Left colon (tissue), 2 donors: ENCODE results near the gene OSBP. TPM values are rescaled to one million over a fixed set of nuclear protein-coding genes. Genes with fewer than 3 reads are reported as not detected.

ENCODE experiments used
- ATAC-seq: fragments of 200-7000 bp; cut with Tn5 transposase; one replicate; pipeline ENCODE4 v1.9.1; 2020; ENCODE audit warnings: mild to moderate bottlenecking, moderate library complexity
- DNase-seq, 2 donors: peaks; one replicate each; pipeline ENCODE4 v3.0.0-alpha.2; 2020
- intact Hi-C, 2 donors: fragments of 100-400 bp; cut with DNase I in 1 of 2; cut with micrococcal nuclease in 1 of 2; formaldehyde crosslinking; loops; one replicate each; pipeline versions ENCODE4 v1.11.2 to v1.14.0; 2022; cut with DNase I, micrococcal nuclease
- total RNA-seq, 2 donors: library from RNA; stranded (reverse); fragmentation: NEBNext Ultra II Directional; extraction: Animal tissue kit (Norgen Biotek cat#: 25700); gene quantifications; one replicate each; pipeline ENCODE4 v1.2.1, GENCODE V29; 2021
- donor health status: DM: no; HTN: no; CAD: no.
- donor health status: DM: yes; HTN: yes; CAD: no.

Gene OSBP
- total RNA-seq, 2 donors from 2014 or later, result 51.3 to 62.1 TPM

DNA sequence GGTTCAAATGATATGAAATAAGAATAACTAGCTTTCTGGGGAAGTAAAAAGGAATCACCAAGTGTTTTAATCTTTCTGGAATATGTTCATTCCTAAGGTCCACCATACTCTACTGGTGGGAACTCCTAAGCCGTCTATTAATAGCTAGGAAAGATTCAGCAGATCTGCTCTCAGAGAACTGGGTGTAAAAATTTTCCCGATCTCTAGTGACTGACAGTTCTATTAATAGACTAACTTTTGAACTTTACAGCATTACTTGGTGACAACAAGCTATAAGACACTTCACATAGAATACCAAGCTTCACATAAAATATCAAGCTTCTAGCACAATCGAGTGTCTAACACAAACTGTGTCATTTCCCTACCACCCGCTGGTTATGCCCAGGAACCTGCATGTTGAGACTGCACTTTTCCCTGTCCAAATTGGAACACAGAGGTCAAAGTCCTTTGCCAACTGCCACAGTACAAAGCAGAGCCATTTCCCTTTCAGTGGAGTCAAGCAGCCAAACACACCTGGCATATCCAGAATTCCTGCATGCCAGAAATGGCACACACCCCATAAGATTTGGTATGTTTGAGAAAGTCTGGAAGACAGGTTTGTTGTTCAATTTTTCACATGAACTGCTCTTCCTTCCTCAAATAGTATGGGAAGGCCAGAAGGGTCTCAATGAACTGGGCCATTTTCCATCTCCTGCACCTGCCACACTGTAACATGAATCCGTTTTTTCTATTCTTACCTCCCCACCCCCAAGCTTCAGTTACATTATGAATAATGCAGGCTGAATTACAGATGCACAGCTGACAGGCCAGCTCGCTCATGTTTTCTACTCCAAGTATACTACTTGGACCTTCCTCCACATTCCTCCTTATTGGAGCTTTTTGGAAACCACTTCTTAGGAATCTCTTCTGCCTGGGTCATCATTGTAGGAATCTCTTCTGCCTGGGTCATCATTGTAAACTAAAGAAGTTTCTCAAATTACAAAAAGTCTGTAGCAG is 3.7 kb downstream of the OSBP start:
- DNase-seq, result peak; percentile 41 to 73
- peak; percentile 43 for ATAC-seq
- intact Hi-C loops, result loop anchor here in 1 of 2 donors (5.0 kb wide), 2 partner anchors 55 to 75 kb away; partner anchors contain the start of gene PATL1

DNA sequence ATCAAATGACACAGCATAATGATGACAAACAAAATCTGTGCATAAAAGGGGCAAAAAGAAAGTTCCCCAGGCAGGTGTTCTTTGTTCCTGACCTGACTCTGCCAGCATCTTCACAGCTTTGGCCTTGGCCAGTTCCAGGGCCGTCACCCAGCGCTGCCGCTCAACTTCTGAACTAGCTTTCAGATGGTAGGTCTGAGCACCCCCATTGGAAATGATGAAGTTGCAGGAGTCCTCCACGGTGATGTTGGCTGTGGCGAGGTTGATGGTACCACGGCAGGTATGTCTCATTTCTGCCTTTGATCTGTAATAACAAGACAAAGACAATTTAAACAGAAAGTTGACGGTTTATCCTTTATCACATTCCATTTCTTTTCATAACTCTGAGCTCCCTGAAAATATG is 5.3 kb downstream of the OSBP start:
- ATAC-seq (no peak), DNase-seq (no peak)
- intact Hi-C loops, result loop anchor here in 1 of 2 donors (5.0 kb wide), 2 partner anchors 57 to 73 kb away; partner anchors contain the start of gene PATL1

GRCh38 chr11:59607703-59608454 is 7.7 kb downstream of the OSBP start:
- intact Hi-C loops, result no loop called here
- DNase-seq (no peak), ATAC-seq (no peak)

GRCh38 chr11:59602432-59602831 is 13.1 kb downstream of the OSBP start:
- intact Hi-C loops, result no loop called here
- ATAC-seq, result no peak
- DNase-seq, result no peak

GRCh38 chr11:59601788-59602187 is 13.8 kb downstream of the OSBP start:
- DNase-seq, result no peak
- ATAC-seq, result no peak
- intact Hi-C loops, result no loop called here

DNA sequence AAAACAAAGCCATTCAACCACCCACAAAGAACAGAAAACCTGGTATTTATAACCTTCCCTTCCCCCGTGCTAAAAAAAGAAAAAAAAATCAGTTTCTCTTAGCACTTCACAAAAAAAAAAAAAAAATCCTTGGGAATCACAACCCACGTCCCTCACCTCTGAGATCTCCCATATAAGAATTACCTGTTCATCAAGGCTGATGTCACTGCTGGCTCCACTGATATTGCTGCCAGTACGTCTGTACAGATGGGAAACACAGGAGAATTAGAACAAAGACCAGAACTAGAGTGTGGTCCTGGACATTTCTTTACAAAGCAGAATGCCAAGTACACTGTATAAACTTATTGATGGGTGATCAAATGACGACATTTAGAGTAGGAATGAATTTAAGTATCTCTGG is 14.9 kb downstream of the OSBP start:
- intact Hi-C loops, result no loop called here
- DNase-seq, result no peak
- ATAC-seq, result no peak

- intact Hi-C loops, result no loop called here
- ATAC-seq (no peak), DNase-seq (no peak)
These were observed 15.3 kb downstream of the OSBP start for GRCh38 chr11:59600234-59600633.

DNA sequence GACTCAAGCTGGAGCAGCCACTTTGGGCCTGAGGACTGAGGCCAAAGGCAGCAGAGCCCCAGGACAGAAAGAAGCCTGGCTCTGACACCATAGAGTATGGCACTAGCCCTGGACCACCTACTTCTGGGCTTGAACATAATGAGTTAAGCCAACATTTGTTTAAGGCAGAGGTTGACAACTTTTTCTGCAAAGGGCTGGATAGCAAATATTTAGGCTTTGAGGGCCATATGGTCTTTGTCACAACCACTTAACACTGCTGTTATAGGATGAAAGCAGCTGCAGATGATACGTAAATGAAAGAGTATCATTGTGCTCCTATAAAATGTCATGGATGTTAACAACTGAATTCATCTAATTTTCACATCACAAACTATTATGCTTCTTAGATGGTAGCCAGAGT is 16.6 kb downstream of the OSBP start:
- ATAC-seq, result no peak
- no peak for DNase-seq
- intact Hi-C loops, result loop anchor here in 1 of 2 donors (10.0 kb wide), 1 partner anchor 46 kb away; no protein-coding TSS in a partner anchor

GRCh38 chr11:59584294-59584693 is 31.3 kb downstream of the OSBP start:
- intact Hi-C loops, result no loop called here
- no peak for ATAC-seq
- no peak for DNase-seq

DNA sequence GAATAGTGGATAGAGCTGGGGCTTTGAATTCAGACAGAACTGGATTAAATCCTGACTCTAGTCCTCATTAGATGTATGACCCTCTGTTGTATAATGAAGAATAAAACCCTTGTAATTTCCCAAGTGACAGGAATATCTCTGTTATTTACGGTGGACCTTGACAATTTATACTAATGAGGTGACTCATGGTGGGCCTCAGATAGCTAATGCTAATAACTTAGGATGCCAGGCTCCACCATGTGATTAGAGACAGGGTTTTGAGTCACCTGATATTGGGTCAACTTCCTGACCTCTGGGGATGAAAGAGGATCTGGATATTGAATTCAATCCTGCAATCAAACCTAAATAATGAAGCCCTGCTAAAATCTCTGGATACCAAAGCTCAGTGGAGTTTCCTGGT is 33.6 kb downstream of the OSBP start:
- DNase-seq (no peak), ATAC-seq (no peak)
- intact Hi-C loops, result no loop called here

GRCh38 chr11:59578369-59578768 is 37.2 kb downstream of the OSBP start:
- DNase-seq, result no peak
- intact Hi-C loops, result no loop called here
- ATAC-seq, result no peak

DNA sequence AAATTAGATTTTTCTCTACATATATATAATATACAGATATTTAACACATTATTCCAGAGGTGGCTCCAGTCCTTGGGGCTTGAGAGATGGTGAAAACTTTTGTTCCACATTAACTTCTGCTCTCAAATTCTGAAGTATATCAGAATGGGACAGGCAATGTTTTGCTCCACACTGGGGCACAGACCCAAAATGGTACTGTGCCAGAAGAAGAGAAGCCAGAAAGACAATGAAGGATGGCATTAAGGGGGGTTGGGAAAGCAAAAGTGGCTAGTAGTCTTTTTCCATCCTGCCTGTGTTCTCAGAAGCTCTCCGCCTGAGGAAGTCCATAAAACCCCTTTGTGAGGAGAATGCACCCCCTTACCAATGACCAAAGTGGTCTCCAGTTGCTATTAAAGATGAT is 40.1 kb downstream of the OSBP start:
- intact Hi-C loops, result no loop called here
- no peak for ATAC-seq

DNA sequence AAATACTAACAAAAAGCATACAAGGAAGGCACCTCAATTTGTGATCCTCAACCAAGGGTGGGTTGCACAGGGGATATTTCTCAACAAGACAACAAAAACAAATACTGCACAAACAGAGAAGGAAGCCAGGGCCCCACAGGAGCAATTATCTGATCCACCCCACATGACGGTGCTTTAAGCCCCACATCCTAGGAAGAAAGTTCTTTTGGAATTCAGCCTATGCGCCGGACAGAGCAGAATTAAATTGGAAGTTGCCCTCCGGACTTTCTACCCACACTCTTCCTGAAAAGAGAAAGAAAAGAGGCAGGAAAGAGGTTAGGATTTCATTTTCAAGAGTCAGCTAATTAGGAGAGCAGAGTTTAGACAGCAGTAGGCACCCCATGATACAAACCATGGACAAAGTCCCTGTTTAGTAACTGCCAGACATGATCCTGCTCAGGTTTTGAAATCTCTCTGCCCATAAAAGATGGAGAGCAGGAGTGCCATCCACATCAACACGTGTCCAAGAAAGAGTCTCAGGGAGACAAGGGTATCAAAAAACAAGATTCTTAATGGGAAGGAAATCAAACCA is 40.6 kb downstream of the OSBP start:
- ATAC-seq (no peak), DNase-seq (no peak)
- intact Hi-C loops, result no loop called here

More for the DNA sequence above, 40.1 kb downstream of the OSBP start:
- DNase-seq, result no peak

DNA sequence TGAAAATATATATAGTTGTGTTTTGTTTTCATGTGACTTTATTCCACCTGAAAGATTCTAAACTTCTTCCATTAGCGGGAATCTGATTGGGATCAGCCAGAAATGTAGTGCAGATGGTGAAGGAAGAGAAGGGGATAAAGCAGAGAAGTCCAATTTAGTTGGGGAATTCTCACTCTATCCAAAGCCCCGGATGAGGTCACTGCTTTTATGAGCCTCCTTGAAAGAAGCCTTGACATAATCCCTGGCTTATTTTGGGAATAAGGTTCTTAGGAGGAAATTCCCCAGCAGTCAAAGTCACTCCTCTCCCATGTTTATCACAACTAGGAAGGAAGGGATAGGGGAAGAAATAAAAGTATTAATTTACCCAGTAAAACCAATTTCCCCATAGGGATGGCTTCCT is 41.1 kb downstream of the OSBP start:
- ATAC-seq (no peak), DNase-seq (no peak)
- intact Hi-C loops, result no loop called here

- ATAC-seq (no peak), DNase-seq (no peak)
- intact Hi-C loops, result no loop called here
These were observed 42.4 kb downstream of the OSBP start for GRCh38 chr11:59573216-59573615.

- ATAC-seq, result no peak
- intact Hi-C loops, result no loop called here
- DNase-seq, result no peak
These were observed 43.5 kb downstream of the OSBP start for GRCh38 chr11:59572091-59572490.

GRCh38 chr11:59562292-59562691 is 53.3 kb downstream of the OSBP start:
- DNase-seq (no peak), ATAC-seq (no peak)
- intact Hi-C loops, result no loop called here

DNA sequence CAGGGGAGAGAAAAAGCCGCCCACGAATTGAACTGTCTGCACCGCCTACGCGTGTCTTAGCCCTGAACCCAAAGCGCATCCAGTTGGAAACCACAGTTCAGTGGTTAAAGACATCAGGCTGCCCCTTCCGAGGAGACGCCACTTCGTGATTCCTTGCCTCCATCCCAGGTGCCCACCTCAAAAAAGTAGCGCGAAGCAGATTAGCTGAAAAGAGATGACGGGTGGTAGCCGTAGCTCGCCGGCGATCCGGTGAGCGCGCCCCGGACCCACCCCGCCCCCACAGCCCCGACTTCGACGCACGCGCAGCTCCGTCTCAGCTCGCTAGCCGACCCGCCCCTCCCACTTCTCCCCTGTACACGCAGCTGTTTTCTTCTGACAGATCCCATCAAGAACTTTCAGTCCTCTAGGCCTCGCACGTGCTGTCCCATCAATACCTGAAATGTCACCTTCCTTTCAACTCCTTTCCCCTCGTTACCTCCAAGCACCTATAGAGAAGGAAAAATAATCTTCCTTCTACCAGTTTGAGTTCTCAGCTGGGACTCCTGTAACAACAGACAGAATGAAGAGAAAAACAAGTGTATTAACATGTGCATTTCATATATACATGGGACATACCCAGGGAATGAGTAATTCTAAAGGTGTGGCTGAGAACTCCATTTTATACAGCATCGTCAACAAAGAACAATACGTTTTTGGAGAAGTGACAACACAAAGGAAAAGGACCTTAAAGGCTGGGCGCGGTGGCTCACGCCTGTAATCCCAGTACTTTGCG is 54.7 kb downstream of the OSBP start:
- DNase-seq (peak; percentile 89 to 90), ATAC-seq (peak; percentile 81)
- intact Hi-C loops, result no loop called here

DNA sequence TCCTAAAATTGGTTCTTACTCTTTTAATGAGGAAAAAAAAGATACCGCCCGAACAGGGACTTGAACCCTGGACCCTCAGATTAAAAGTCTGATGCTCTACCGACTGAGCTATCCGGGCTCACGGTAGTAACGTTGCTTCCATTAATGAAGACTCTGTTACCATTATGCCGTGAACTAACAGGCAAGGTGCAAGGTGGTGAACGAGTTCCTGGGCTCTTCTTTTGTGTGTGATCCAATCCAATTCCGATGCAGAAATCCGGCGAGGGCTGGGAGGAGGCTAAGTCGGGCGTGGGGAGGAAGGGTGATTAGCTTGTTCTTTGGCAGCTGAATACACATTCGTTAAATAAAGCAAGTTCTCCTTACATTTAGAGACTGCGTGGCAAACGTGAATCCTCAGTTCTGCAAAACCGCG is 55.3 kb downstream of the OSBP start:
- DNase-seq, result peak; percentile 35 to 47
- intact Hi-C loops, result no loop called here
- peak; percentile 43 for ATAC-seq
